OCI-LY3 (cell line): Measurements from ENCODE around the gene KRTAP3-1.
"Not testable (repeated sequence)": the region's sequence is repeated elsewhere in the genome, so short reads cannot be mapped to it uniquely, and the experiment has no call there.

Source experiments
- H2AFZ ChIP-seq: fragments of 200-600, 300-600 bp; shearing (Covaris generic); 2 replicates; pipeline ENCODE4 v1.6.0; 2014; ENCODE audit warnings: antibody characterized with exemption, low read depth, low read length
- H3K27ac ChIP-seq: fragments of 200-600, 300-600 bp; sonication (generic); 2 replicates; pipeline ENCODE4 v1.5.1; 2014; ENCODE audit warnings: mild to moderate bottlenecking, low read length, moderate library complexity, mixed read lengths
- H3K27me3 ChIP-seq: fragments of 200-600, 300-600 bp; sonication (generic); 2 replicates; pipeline ENCODE4 v1.6.1; 2014; ENCODE audit warnings: low read depth, low read length, mixed read lengths
- H3K36me3 ChIP-seq: fragments of 200-600, 300-600 bp; sonication (generic); replicated peaks from 2 replicates; pipeline ENCODE3; 2014; ENCODE audit warnings: low read depth, low read length, mixed read lengths
- H3K4me1 ChIP-seq: fragments of 300-600, 200-600 bp; sonication (generic); 2 replicates; pipeline ENCODE4 v1.6.1; 2014; ENCODE audit warnings: low read length, mixed read lengths
- H3K4me2 ChIP-seq: fragments of 200-600, 300-600 bp; sonication (generic); 2 replicates; pipeline ENCODE4 v1.6.1; 2014; ENCODE audit warnings: low read length, mixed read lengths
- H3K4me3 ChIP-seq: fragments of 300-600, 200-600 bp; sonication (generic); 2 replicates; pipeline ENCODE4 v1.5.1; 2014; ENCODE audit warnings: antibody characterized with exemption, mild to moderate bottlenecking, low read length, moderate library complexity
- H3K79me2 ChIP-seq: fragments of 300-600, 200-600 bp; shearing (Covaris generic); 2 replicates; pipeline ENCODE4 v1.6.1; 2014; ENCODE audit warnings: mild to moderate bottlenecking, low read length, mixed read lengths
- H3K9ac ChIP-seq: fragments of 300-600, 200-600 bp; shearing (Covaris generic); 2 replicates; pipeline ENCODE4 v1.6.0; 2014; ENCODE audit warnings: mild to moderate bottlenecking, low read length, moderate library complexity
- H3K9me3 ChIP-seq: fragments of 200-600, 300-600 bp; shearing (Covaris generic); 2 replicates; pipeline ENCODE4 v1.6.1; 2014; ENCODE audit warnings: low read length, mixed read lengths; ENCODE audit not compliant: insufficient read depth
- H4K20me1 ChIP-seq: fragments of 200-600, 300-600 bp; sonication (generic); 2 replicates; pipeline ENCODE4 v1.6.1; 2016; ENCODE audit warnings: low read length, mixed read lengths; ENCODE audit not compliant: insufficient read depth
- CTCF ChIP-seq: fragments of 200-600, 300-600 bp; sonication (generic); IDR thresholded peaks from 2 replicates; pipeline ENCODE4 v1.5.1; 2014; ENCODE audit warnings: antibody characterized with exemption, low read length, low read depth
- EZH2phosphoT487 ChIP-seq: fragments of 200-600 bp; shearing (Covaris generic); IDR thresholded peaks from 2 replicates; pipeline ENCODE4 v1.6.1; 2018; ENCODE audit warnings: antibody characterized with exemption, mixed run types, low read depth

KRTAP3-1 gene

GRCh38 chr17:41002814-41003213 lies 6.1 kb downstream of the KRTAP3-1 start:
- no peaks in the 10 kb centered on the region for H3K36me3 ChIP-seq
- H3K27ac ChIP-seq = no peak overlapping the region
- no peak overlapping the region for H3K4me2 ChIP-seq
- no peaks in the 10 kb centered on the region for H3K79me2 ChIP-seq
- no peaks in the 10 kb centered on the region for H4K20me1 ChIP-seq
- no peak overlapping the region for H3K4me3 ChIP-seq
- no peaks in the 10 kb centered on the region for H3K9me3 ChIP-seq
- H3K27me3 ChIP-seq = peaks cover 38% of the 10 kb centered on the region
- H2AFZ ChIP-seq = no peak overlapping the region
- H3K4me1 ChIP-seq = no peaks in the 10 kb centered on the region
- H3K9ac ChIP-seq = no peak overlapping the region
- TF ChIP-seq EZH2phosphoT487 (no peak), CTCF (no peak)

- H3K4me2 ChIP-seq = no peak overlapping the region
- no peaks in the 10 kb centered on the region for H3K36me3 ChIP-seq
- H3K27me3 ChIP-seq = peaks cover 48% of the 10 kb centered on the region
- H3K4me1 ChIP-seq = no peaks in the 10 kb centered on the region
- H2AFZ ChIP-seq = no peak overlapping the region
- H3K9me3 ChIP-seq = no peaks in the 10 kb centered on the region
- no peaks in the 10 kb centered on the region for H3K79me2 ChIP-seq
- no peak overlapping the region for H3K9ac ChIP-seq
- H3K4me3 ChIP-seq = no peak overlapping the region
- no peak overlapping the region for H3K27ac ChIP-seq
- TF ChIP-seq EZH2phosphoT487 = no peak
- TF ChIP-seq CTCF = no peak
- no peaks in the 10 kb centered on the region for H4K20me1 ChIP-seq
Measured at GRCh38 chr17:41001795-41002194, 7.1 kb downstream of the KRTAP3-1 start.

DNA sequence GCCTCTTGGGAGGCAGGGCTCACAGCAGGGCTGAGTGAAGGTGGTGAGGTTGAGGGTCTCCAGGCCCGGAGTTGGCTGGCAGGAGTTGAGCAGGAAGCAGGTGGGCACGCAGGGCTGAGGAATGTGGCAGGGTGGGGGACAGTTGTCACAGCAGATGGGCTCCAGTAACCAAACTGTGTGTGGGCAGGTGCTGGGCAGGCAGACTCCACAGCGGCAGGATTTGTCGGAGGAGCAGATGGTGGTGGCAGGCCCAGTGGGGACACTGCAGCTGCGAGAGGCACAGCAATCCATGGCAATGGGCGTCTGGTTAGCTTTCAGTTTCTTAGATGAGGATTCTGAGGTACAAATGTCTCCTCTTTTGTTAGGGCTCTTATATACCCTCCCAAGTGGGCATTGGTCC lies 9.4 kb downstream of the KRTAP3-1 start, which contains the start of gene KRTAP3-2:
Gene KRTAP3-2, minus strand, starts transcription at position 344 of the 400 bp plus-strand sequence. Its CDS starts 53 bp downstream, at position 291.
- not testable (repeated sequence) for H3K27ac ChIP-seq, H3K4me1 ChIP-seq, H3K36me3 ChIP-seq, H3K79me2 ChIP-seq, H3K9ac ChIP-seq, H3K9me3 ChIP-seq, H2AFZ ChIP-seq, H3K4me3 ChIP-seq, H4K20me1 ChIP-seq, H3K4me2 ChIP-seq
- peaks cover 46% of the 10 kb centered on the region for H3K27me3 ChIP-seq

DNA sequence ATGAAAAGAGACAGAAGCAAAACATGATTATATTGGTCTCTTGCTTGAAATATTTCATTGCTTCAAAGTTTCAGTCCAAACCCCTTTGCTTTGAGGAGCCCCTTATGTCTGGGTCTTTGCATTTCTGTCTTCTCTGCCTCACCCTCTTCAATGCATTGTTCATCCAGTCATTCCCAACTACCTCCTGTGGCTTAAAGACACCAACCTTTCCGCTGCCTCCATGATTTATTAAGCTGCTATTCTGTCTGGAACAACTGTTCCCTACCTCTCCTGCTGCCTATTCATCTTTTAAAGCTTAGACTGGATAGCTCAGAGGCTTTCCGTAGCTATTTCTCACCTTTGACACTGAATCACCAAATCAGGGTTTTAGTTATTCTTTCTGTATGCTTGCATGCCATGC lies 11.6 kb downstream of the KRTAP3-1 start:
- H4K20me1 ChIP-seq = no peaks in the 10 kb centered on the region
- H3K4me2 ChIP-seq = no peak overlapping the region
- H2AFZ ChIP-seq = no peak overlapping the region
- H3K9ac ChIP-seq = no peak overlapping the region
- H3K27me3 ChIP-seq = peaks cover 36% of the 10 kb centered on the region
- no peaks in the 10 kb centered on the region for H3K79me2 ChIP-seq
- H3K4me3 ChIP-seq = no peak overlapping the region
- TF ChIP-seq CTCF = no peak
- no peak for TF ChIP-seq EZH2phosphoT487
- no peaks in the 10 kb centered on the region for H3K9me3 ChIP-seq
- no peaks in the 10 kb centered on the region for H3K36me3 ChIP-seq
- no peaks in the 10 kb centered on the region for H3K4me1 ChIP-seq
- H3K27ac ChIP-seq = no peak overlapping the region

DNA sequence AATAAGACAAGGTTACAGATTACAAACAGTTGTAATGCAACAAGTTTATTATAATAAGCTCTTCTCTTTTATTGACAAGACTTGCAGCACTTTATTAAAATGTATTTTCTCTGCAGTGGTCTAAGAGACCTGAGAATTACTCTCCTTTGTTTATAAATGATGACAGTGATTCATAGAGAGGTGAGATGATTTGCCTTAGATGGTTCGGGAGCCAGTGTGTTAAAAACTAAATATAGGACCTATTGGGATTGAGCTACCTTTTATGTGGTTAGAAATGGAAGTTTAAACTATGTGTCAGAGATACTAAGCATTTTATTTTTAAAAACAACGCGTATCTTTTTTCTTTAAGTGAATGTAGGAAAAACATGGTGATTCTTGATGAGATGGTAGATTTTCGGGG lies 12.1 kb downstream of the KRTAP3-1 start:
- Histone ChIP-seq H3K9ac (no peak overlapping the region), H3K27me3 (peaks cover 36% of the 10 kb centered on the region), H3K4me2 (no peak overlapping the region), H4K20me1 (no peaks in the 10 kb centered on the region), H3K27ac (no peak overlapping the region), H3K79me2 (no peaks in the 10 kb centered on the region), H3K36me3 (no peaks in the 10 kb centered on the region), H3K9me3 (no peaks in the 10 kb centered on the region), H3K4me1 (no peaks in the 10 kb centered on the region), H3K4me3 (no peak overlapping the region), H2AFZ (no peak overlapping the region)
- TF ChIP-seq CTCF (no peak), EZH2phosphoT487 (no peak)
